Measurements from ENCODE around the gene MERTK. TPM values are rescaled to one million over a fixed set of nuclear protein-coding genes. Genes with fewer than 3 reads are reported as not detected.
A peak's percentile ranks its signal among the peaks of the same experiment; 100 is the strongest.

The MERTK gene
- total and polyA plus RNA-seq, 2 donors from 2014 or later: 9.2 to 32.2 TPM

DNA sequence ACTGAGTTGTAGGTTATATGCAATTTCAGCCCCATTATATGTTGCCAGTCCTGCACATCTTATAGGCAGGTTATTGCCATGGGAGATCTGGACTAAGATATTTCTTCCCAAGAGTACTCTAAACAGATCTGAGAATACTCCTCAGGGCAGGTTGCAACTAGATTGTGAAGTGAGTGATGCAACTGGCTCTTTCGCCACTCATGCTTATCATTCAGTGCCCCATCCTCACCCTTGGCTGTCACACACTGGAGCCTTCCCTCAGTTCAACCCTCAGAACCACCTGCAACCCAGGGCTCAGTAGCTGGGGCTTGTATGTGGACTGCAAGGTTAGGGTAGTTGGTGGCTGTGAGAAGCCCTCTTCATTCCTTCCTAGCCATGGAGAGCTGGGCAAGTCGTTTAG, 14.1 kb downstream of the MERTK start:
- Histone ChIP-seq H3K9me3 (ENCODE audit: control insufficient read depth in 2 of 3, insufficient read depth in 1 of 3, low read length in 3 of 3) (no peaks in the 10 kb centered on the region), H3K27ac (ENCODE audit: low read depth in 2 of 2, low read length in 2 of 2) (no peak overlapping the region), H3K36me3 (ENCODE audit: control insufficient read depth in 2 of 3, insufficient read depth in 3 of 3, low read length in 3 of 3) (no peaks in the 10 kb centered on the region), H3K9ac (ENCODE audit: low read length in 3 of 3) (no peak overlapping the region), H3K4me1 (ENCODE audit: control insufficient read depth in 2 of 3, insufficient read depth in 2 of 3, low read depth in 1 of 3, low read length in 3 of 3) (peaks cover 7 to 29% (median 14%) of the 10 kb centered on the region in 3 donors), H3K27me3 (ENCODE audit: control insufficient read depth, insufficient read depth, low read length) (no peaks in the 10 kb centered on the region), H3K4me3 (ENCODE audit: low read length in 3 of 3) (no peak overlapping the region)
- FAIRE-seq: no peak
- intact Hi-C loops (cut with DNase I): no loop called here
- no peak for DNase-seq
- TF ChIP-seq, protein P1, sequence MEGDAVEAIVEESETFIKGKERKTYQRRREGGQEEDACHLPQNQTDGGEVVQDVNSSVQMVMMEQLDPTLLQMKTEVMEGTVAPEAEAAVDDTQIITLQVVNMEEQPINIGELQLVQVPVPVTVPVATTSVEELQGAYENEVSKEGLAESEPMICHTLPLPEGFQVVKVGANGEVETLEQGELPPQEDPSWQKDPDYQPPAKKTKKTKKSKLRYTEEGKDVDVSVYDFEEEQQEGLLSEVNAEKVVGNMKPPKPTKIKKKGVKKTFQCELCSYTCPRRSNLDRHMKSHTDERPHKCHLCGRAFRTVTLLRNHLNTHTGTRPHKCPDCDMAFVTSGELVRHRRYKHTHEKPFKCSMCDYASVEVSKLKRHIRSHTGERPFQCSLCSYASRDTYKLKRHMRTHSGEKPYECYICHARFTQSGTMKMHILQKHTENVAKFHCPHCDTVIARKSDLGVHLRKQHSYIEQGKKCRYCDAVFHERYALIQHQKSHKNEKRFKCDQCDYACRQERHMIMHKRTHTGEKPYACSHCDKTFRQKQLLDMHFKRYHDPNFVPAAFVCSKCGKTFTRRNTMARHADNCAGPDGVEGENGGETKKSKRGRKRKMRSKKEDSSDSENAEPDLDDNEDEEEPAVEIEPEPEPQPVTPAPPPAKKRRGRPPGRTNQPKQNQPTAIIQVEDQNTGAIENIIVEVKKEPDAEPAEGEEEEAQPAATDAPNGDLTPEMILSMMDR (IDR thresholded peaks at IDR 0.05; ENCODE audit: borderline replicate concordance, extremely low read depth, insufficient read depth): no peak

DNA sequence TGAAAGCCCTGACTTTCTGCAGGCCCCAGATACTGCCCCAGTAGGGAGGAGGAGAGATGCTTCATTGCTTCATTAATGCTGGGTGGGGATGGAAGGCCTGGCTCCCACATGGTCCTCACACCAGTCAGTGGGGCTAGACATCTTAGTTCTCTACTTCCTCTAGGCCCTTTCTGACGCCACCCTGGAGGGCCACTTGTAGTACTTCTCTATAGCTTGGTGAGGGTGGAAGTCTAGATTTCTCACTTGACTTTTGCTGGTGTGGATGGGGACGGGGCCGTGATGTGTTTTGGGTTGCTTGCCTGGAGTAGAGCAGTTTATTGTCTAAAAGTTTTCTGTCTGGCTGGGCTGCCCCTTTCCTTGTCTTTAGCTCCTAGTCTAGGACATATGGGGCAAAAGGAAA, 18.7 kb downstream of the MERTK start:
- Histone ChIP-seq H3K27me3 (ENCODE audit: control insufficient read depth, insufficient read depth, low read length) (no peaks in the 10 kb centered on the region), H3K36me3 (ENCODE audit: control insufficient read depth in 2 of 3, insufficient read depth in 3 of 3, low read length in 3 of 3) (no peaks in the 10 kb centered on the region), H3K4me3 (ENCODE audit: low read length in 3 of 3) (no peak overlapping the region), H3K4me1 (ENCODE audit: control insufficient read depth in 2 of 3, insufficient read depth in 2 of 3, low read depth in 1 of 3, low read length in 3 of 3) (peaks cover 0 to 22% (median 14%) of the 10 kb centered on the region in 3 donors), H3K9ac (ENCODE audit: low read length in 3 of 3) (no peak overlapping the region), H3K27ac (ENCODE audit: low read depth in 2 of 2, low read length in 2 of 2) (no peak overlapping the region), H3K9me3 (ENCODE audit: control insufficient read depth in 2 of 3, insufficient read depth in 1 of 3, low read length in 3 of 3) (no peaks in the 10 kb centered on the region)
- intact Hi-C loops (cut with DNase I): no loop called here
- DNase-seq: no peak
- TF ChIP-seq, protein P1 (IDR thresholded peaks at IDR 0.05; ENCODE audit: borderline replicate concordance, extremely low read depth, insufficient read depth): no peak
- FAIRE-seq: no peak

DNA sequence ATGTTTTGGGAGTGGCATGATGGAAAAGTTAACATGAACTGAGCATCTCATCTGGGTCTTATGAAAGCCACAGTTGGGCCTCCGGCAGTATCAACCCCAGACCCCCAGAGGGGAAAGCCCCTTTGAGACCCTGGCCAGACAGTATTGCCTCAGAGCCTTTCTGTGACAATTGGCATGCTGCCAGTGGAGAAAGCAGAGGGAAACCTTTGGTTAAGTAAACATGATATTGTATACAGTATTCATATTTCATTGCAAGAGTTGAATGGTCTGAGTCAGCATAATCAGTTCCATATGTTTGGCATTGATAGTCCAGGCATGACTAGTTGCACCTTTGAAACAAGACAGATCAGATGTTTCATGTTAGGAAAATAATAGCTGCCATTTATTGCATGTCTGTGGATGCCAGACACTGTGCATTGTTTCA, 20.0 kb downstream of the MERTK start:
- TF ChIP-seq, protein P1 (IDR thresholded peaks at IDR 0.05; ENCODE audit: borderline replicate concordance, extremely low read depth, insufficient read depth): no peak
- peaks cover 0 to 22% (median 14%) of the 10 kb centered on the region in 3 donors for H3K4me1 ChIP-seq (ENCODE audit: control insufficient read depth in 2 of 3, insufficient read depth in 2 of 3, low read depth in 1 of 3, low read length in 3 of 3)
- H3K27ac ChIP-seq (ENCODE audit: low read depth in 2 of 2, low read length in 2 of 2): no peak overlapping the region
- no peak overlapping the region for H3K9ac ChIP-seq (ENCODE audit: low read length in 3 of 3)
- H3K4me3 ChIP-seq (ENCODE audit: low read length in 3 of 3): no peak overlapping the region
- DNase-seq: peak in 2 of 5 donors; percentile 23 to 72
- peaks cover 0 to 6% (median 0%) of the 10 kb centered on the region in 3 donors for H3K36me3 ChIP-seq (ENCODE audit: control insufficient read depth in 2 of 3, insufficient read depth in 3 of 3, low read length in 3 of 3)
- no peaks in the 10 kb centered on the region for H3K27me3 ChIP-seq (ENCODE audit: control insufficient read depth, insufficient read depth, low read length)
- intact Hi-C loops (cut with DNase I): no loop called here
- FAIRE-seq: no peak
- H3K9me3 ChIP-seq (ENCODE audit: control insufficient read depth in 2 of 3, insufficient read depth in 1 of 3, low read length in 3 of 3): no peaks in the 10 kb centered on the region

DNA sequence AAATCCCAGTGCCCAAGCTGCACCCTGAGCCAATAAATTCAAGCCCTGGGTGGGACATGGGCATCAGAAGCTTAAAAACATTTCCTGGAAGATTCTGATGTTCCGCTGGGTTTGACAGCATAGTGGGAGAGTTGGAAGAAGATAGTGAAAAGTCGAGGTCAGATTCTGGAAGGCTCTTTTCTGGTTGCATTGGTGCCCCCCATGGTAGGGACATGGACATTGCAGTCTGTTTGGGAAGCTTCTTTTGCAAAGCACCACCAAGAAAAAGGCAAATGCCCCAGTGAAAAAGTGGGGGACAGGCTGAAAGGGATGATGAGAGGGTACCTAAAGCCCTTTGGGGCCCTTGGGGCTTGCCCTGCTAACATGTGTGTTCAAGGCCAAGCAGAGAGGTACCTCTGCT, 21.0 kb downstream of the MERTK start:
- Histone ChIP-seq H3K27ac (ENCODE audit: low read depth in 2 of 2, low read length in 2 of 2) (peak overlapping the region in 1 of 2 donors; percentile 48), H3K36me3 (ENCODE audit: control insufficient read depth in 2 of 3, insufficient read depth in 3 of 3, low read length in 3 of 3) (peaks cover 0 to 7% (median 0%) of the 10 kb centered on the region in 3 donors), H3K4me1 (ENCODE audit: control insufficient read depth in 2 of 3, insufficient read depth in 2 of 3, low read depth in 1 of 3, low read length in 3 of 3) (peaks cover 0 to 23% (median 14%) of the 10 kb centered on the region in 3 donors), H3K4me3 (ENCODE audit: low read length in 3 of 3) (no peak overlapping the region), H3K27me3 (ENCODE audit: control insufficient read depth, insufficient read depth, low read length) (no peaks in the 10 kb centered on the region), H3K9me3 (ENCODE audit: control insufficient read depth in 2 of 3, insufficient read depth in 1 of 3, low read length in 3 of 3) (no peaks in the 10 kb centered on the region), H3K9ac (ENCODE audit: low read length in 3 of 3) (no peak overlapping the region)
- FAIRE-seq (no peak), DNase-seq (no peak)
- intact Hi-C loops (cut with DNase I): no loop called here
- TF ChIP-seq, protein P1 (IDR thresholded peaks at IDR 0.05; ENCODE audit: borderline replicate concordance, extremely low read depth, insufficient read depth): no peak

All from kidney (tissue), 14 donors.